Smooth muscle cell (in vitro differentiated cells): ENCODE measurements around the gene PLEKHA5. TPM values are rescaled to one million over a fixed set of nuclear protein-coding genes. Genes with fewer than 3 reads are reported as not detected.

Source experiments
- DNase-seq: peaks from one replicate; lab custom pipeline; 2025; ENCODE audit not compliant: unreplicated experiment; lab: John Stamatoyannopoulos, UW
- H2AFZ ChIP-seq: fragments of 200-600 bp; sonication (generic); 2 replicates; pipeline ENCODE4 v1.6.0; 2016; ENCODE audit warnings: antibody characterized with exemption, low read depth, mild to moderate bottlenecking
- H3F3A ChIP-seq: fragments of 200-600 bp; sonication (generic); 2 replicates; pipeline ENCODE4 v1.6.0; 2017; ENCODE audit warnings: antibody characterized with exemption, low read depth
- H3K27ac ChIP-seq: fragments of 200-600 bp; sonication (generic); 2 replicates; pipeline ENCODE4 v1.5.1; 2016; ENCODE audit warnings: low read depth, mild to moderate bottlenecking
- H3K27me3 ChIP-seq: fragments of 200-600 bp; sonication (generic); 2 replicates; pipeline ENCODE4 v1.6.1; 2016; ENCODE audit warnings: low read depth, mild to moderate bottlenecking
- H3K36me3 ChIP-seq: fragments of 200-600 bp; sonication (generic); 2 replicates; pipeline ENCODE4 v1.5.1; 2016; ENCODE audit warnings: low read depth
- H3K4me1 ChIP-seq: fragments of 200-600 bp; sonication (generic); 2 replicates; pipeline ENCODE4 v1.5.1; 2016; ENCODE audit warnings: low read depth
- H3K4me2 ChIP-seq: fragments of 200-600 bp; sonication (generic); 2 replicates; pipeline ENCODE4 v1.6.0; 2016; ENCODE audit warnings: mild to moderate bottlenecking
- H3K4me3 ChIP-seq: fragments of 200-600 bp; sonication (generic); 2 replicates; pipeline ENCODE4 v1.5.1; 2016; ENCODE audit warnings: mild to moderate bottlenecking
- H3K79me2 ChIP-seq: fragments of 200-600 bp; sonication (generic); 2 replicates; pipeline ENCODE4 v1.6.0; 2016; ENCODE audit warnings: low read depth, mild to moderate bottlenecking
- H3K9ac ChIP-seq: fragments of 200-600 bp; sonication (generic); 2 replicates; pipeline ENCODE4 v1.6.0; 2016; ENCODE audit warnings: low read depth
- H3K9me3 ChIP-seq: fragments of 200-600 bp; sonication (generic); replicated peaks from 2 replicates; pipeline ENCODE4 v1.5.1; 2016; ENCODE audit warnings: low read depth
- H4K20me1 ChIP-seq: fragments of 200-600 bp; sonication (generic); 2 replicates; pipeline ENCODE4 v1.6.0; 2016; ENCODE audit warnings: low read depth
- WGBS: methylation state at CpG from one replicate; pipeline ENCODE4 v1.1.7; 2016; ENCODE audit warnings: low lambda C conversion rate; 5-methylcytosine and 5-hydroxymethylcytosine counted together
- polyA plus RNA-seq: library from polyadenylated mRNA; unstranded; fragments of >200 nt; fragmentation: Nextera tagmentation; extraction: Ambion mirVana; gene quantifications from 2 replicates; pipeline ENCODE4 v1.2.1, GENCODE V29; 2016
- total RNA-seq: library from RNA; depleted of rRNA; stranded (reverse); fragments of >200 nt; gene quantifications from 2 replicates; pipeline ENCODE4 v1.2.3, GENCODE V29; 2014
- TF ChIP-seq, protein P1 (sequence below): fragments of 200-600 bp; sonication (generic); IDR thresholded peaks from 2 replicates; pipeline ENCODE4 v1.5.1; 2017; ENCODE audit warnings: borderline replicate concordance, mild to moderate bottlenecking, antibody characterized with exemption; ENCODE audit not compliant: insufficient read depth, poor library complexity, severe bottlenecking

The PLEKHA5 gene
- total and polyA plus RNA-seq, 2 experiments from 2014 or later = 21.4 to 43.1 TPM

DNA sequence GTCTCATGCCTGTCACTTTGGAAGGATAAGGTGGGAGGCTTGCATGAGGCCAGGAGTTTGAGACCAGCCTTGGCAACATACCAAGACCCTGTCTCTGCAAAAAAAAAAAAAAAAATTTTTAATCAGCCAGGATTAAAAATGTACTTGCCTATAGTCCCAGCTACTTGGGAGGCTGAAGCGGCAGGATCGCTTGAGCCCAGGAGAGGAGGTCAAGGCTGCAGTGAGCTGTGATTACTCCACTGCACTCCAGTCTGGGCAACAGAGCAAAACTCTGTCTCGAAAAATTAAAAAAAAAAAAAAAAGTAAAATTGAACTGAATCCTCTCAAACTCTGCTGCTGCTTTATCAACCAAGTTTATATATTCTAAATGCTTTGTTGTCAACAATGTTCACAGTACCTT, 181.6 kb downstream of the PLEKHA5 start:
- Histone ChIP-seq H3K9ac (no peak overlapping the region), H3F3A (peaks cover 6% of the 10 kb centered on the region), H3K4me2 (no peak overlapping the region), H3K9me3 (no peaks in the 10 kb centered on the region), H2AFZ (no peak overlapping the region), H3K36me3 (no peaks in the 10 kb centered on the region), H3K79me2 (no peaks in the 10 kb centered on the region), H3K27me3 (no peaks in the 10 kb centered on the region), H3K27ac (no peak overlapping the region), H3K4me1 (no peaks in the 10 kb centered on the region), H3K4me3 (no peak overlapping the region), H4K20me1 (no peaks in the 10 kb centered on the region)
- 100% methylated on average over 3 of the region's 3 CpGs for WGBS
- TF ChIP-seq, protein P1, sequence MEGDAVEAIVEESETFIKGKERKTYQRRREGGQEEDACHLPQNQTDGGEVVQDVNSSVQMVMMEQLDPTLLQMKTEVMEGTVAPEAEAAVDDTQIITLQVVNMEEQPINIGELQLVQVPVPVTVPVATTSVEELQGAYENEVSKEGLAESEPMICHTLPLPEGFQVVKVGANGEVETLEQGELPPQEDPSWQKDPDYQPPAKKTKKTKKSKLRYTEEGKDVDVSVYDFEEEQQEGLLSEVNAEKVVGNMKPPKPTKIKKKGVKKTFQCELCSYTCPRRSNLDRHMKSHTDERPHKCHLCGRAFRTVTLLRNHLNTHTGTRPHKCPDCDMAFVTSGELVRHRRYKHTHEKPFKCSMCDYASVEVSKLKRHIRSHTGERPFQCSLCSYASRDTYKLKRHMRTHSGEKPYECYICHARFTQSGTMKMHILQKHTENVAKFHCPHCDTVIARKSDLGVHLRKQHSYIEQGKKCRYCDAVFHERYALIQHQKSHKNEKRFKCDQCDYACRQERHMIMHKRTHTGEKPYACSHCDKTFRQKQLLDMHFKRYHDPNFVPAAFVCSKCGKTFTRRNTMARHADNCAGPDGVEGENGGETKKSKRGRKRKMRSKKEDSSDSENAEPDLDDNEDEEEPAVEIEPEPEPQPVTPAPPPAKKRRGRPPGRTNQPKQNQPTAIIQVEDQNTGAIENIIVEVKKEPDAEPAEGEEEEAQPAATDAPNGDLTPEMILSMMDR = no peak
- no peak for DNase-seq

DNA sequence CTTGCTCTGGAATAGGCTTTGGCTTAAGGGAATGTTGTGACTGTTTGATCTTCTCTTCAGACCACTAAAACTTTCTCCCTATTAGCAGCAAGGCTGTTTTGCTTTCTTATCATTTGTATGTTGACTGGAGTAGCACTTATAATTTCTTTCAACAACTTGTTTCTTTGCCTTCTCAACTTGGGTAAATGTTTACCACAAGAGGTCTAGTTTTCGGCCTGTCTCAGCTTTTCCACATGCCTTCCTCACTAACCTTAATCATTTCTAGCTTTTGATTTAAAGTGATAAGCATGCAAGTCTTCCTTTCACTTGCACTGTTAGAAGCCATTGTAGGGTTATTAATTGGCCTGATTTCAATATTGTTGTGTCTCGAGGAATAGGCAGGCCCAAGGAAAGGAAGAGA, 183.1 kb downstream of the PLEKHA5 start:
- Histone ChIP-seq H2AFZ (no peak overlapping the region), H3K4me2 (no peak overlapping the region), H3K9me3 (no peaks in the 10 kb centered on the region), H3K36me3 (no peaks in the 10 kb centered on the region), H3K4me3 (no peak overlapping the region), H3K79me2 (no peaks in the 10 kb centered on the region), H3K27me3 (no peaks in the 10 kb centered on the region), H4K20me1 (no peaks in the 10 kb centered on the region), H3K9ac (no peak overlapping the region), H3K4me1 (no peaks in the 10 kb centered on the region), H3K27ac (no peak overlapping the region), H3F3A (peaks cover 6% of the 10 kb centered on the region)
- TF ChIP-seq, protein P1 = no peak
- 81% methylated on average over 2 of the region's 2 CpGs for WGBS
- no peak for DNase-seq

GRCh38 chr12:19316425-19316824, 186.9 kb downstream of the PLEKHA5 start:
- no peak for DNase-seq

DNA sequence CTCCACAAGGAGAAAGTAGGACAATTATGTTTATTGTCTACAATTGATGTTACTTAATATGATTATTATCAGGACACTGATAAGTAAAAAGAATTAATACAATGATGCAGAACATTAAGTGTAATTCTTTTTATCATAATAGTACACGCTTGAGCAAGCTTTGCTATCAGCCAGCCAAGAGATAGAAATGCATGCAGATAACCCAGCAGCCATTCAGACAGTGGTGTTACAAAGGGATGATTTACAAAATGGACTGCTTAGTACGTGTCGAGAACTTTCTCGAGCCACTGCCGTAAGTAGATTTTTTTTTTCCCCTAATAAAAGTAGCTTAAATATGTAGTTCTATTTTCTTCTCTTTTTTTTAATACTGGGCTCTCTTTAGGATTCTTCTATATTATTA, 192.8 kb downstream of the PLEKHA5 start:
- Histone ChIP-seq H2AFZ (no peak overlapping the region), H3K9ac (no peak overlapping the region), H3K4me2 (peak overlapping the region; percentile 72), H3F3A (no peaks in the 10 kb centered on the region), H3K79me2 (peaks cover 3% of the 10 kb centered on the region), H3K4me1 (peaks cover 9% of the 10 kb centered on the region), H3K27me3 (no peaks in the 10 kb centered on the region), H3K27ac (peak overlapping the region; percentile 66), H3K4me3 (no peak overlapping the region), H3K36me3 (no peaks in the 10 kb centered on the region), H3K9me3 (no peaks in the 10 kb centered on the region), H4K20me1 (no peaks in the 10 kb centered on the region)
- TF ChIP-seq, protein P1 = no peak
- 17% methylated on average over 5 of the region's 5 CpGs for WGBS
- no peak for DNase-seq

More at GRCh38 chr12:19316425-19316824, 186.9 kb downstream of the PLEKHA5 start:
- Histone ChIP-seq H3K4me3 (no peak overlapping the region), H2AFZ (no peak overlapping the region), H3F3A (peaks cover 6% of the 10 kb centered on the region), H3K9ac (no peak overlapping the region), H3K4me1 (no peaks in the 10 kb centered on the region), H3K79me2 (peaks cover 3% of the 10 kb centered on the region), H3K27ac (peak overlapping the region; percentile 20), H4K20me1 (no peaks in the 10 kb centered on the region), H3K27me3 (no peaks in the 10 kb centered on the region), H3K4me2 (peak overlapping the region; percentile 25), H3K9me3 (no peaks in the 10 kb centered on the region), H3K36me3 (no peaks in the 10 kb centered on the region)
- WGBS = 73% methylated on average over 2 of the region's 2 CpGs
- TF ChIP-seq, protein P1 = no peak
